ENCODE measurements around the gene RAVER2. TPM values are rescaled to one million over a fixed set of nuclear protein-coding genes. Genes with fewer than 3 reads are reported as not detected.

The RAVER2 gene
- polyA plus RNA-seq, 3 donors, result 0.38 to 1.3 (median 0.69) TPM

DNA sequence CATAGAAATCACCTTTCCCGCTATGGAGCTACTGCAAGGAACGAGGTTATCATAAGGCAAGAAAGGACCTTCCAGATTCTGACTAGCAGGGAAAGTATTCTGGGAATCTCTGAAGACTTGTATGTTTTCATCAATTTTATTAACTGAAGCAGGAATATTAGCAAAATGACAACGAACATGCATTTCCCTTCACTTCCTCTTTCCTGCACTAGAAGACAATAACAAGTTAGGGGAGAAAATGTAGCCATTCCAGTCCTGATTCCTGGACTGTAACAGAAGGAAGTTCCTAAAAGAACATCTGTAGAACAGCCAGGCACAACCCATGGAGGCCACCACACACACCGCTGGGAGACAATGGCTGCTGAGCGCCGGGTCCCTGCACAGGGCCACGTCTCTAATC is 106.8 kb downstream of the RAVER2 start:
- 100% methylated on average over 4 of the region's 7 CpGs for WGBS (ENCODE audit: insufficient coverage)
- no peaks in the 10 kb centered on the region for H3K9me3 ChIP-seq (replicated peaks in 1 of 2; ENCODE audit: control insufficient read depth in 1 of 2, insufficient read depth in 1 of 2, low read length in 2 of 2)

DNA sequence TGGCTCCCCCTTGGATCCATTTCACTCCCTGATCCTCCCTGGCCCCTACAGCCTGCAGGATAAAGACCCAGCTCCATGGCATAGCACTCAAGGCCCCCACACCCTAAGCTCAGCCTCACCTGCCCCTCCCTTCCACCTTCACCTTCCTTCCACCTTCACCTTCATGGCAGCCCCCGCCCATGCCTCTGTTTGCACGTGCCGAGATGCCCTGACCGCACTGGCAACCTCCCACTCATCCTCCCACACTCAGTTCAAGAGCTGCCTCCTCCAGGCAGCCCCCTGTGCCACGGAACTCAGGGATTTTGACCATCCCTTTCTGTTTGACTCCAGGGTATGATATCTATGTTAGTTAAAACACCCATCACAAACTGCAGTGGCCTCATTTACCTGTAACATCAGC is 109.8 kb downstream of the RAVER2 start:
- Mint-ChIP-seq H3K27me3 (ENCODE audit: low read depth in 3 of 3) (peaks cover 0 to 3% (median 0%) of the 10 kb centered on the region in 3 donors), H3K27ac (no peak overlapping the region), H3K4me3 (no peak overlapping the region), H3K4me1 (peaks cover 17% of the 10 kb centered on the region), H3K36me3 (peaks cover 91 to 94% of the 10 kb centered on the region in 2 donors), H3K9me3 (no peaks in the 10 kb centered on the region)
- Histone ChIP-seq H3K4me1 (ENCODE audit: control insufficient read depth in 1 of 2, insufficient read depth in 2 of 2, low read length in 2 of 2) (peaks cover 6 to 7% of the 10 kb centered on the region in 2 donors), H3K27me3 (ENCODE audit: control insufficient read depth in 2 of 2, insufficient read depth in 2 of 2, low read length in 2 of 2) (no peaks in the 10 kb centered on the region), H3K27ac (ENCODE audit: low read depth in 1 of 2, low read length in 2 of 2) (no peak overlapping the region), H4K20me1 (ENCODE audit: insufficient read depth, low read length) (peaks cover 5% of the 10 kb centered on the region), H3K79me2 (ENCODE audit: insufficient read depth, low read length) (no peaks in the 10 kb centered on the region), H2AFZ (ENCODE audit: insufficient read depth, low read depth, low read length, poor library complexity, severe bottlenecking) (no peak overlapping the region), H3K9ac (ENCODE audit: insufficient read depth, low read length, poor library complexity, severe bottlenecking) (no peak overlapping the region), H3K9me3 (replicated peaks in 1 of 2; ENCODE audit: control insufficient read depth in 1 of 2, insufficient read depth in 1 of 2, low read length in 2 of 2) (no peaks in the 10 kb centered on the region), H3K36me3 (replicated peaks in 1 of 2; ENCODE audit: control insufficient read depth in 1 of 2, insufficient read depth in 2 of 2, low read length in 2 of 2) (peaks cover 81 to 96% of the 10 kb centered on the region in 2 donors), H3K4me2 (replicated peaks; ENCODE audit: extremely low read depth, low read length, poor library complexity, severe bottlenecking) (no peak overlapping the region), H3K4me3 (replicated peaks in 1 of 3; ENCODE audit: low read depth in 2 of 3, low read length in 3 of 3) (no peak overlapping the region)
- WGBS (ENCODE audit: insufficient coverage), result 98% methylated on average over 4 of the region's 5 CpGs
- TF ChIP-seq, protein P1, sequence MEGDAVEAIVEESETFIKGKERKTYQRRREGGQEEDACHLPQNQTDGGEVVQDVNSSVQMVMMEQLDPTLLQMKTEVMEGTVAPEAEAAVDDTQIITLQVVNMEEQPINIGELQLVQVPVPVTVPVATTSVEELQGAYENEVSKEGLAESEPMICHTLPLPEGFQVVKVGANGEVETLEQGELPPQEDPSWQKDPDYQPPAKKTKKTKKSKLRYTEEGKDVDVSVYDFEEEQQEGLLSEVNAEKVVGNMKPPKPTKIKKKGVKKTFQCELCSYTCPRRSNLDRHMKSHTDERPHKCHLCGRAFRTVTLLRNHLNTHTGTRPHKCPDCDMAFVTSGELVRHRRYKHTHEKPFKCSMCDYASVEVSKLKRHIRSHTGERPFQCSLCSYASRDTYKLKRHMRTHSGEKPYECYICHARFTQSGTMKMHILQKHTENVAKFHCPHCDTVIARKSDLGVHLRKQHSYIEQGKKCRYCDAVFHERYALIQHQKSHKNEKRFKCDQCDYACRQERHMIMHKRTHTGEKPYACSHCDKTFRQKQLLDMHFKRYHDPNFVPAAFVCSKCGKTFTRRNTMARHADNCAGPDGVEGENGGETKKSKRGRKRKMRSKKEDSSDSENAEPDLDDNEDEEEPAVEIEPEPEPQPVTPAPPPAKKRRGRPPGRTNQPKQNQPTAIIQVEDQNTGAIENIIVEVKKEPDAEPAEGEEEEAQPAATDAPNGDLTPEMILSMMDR (IDR thresholded peaks at IDR 0.05), result no peak
- no peak for DNase-seq
- intact Hi-C loops (cut with micrococcal nuclease), result no loop called here

More for the DNA sequence above, 106.8 kb downstream of the RAVER2 start:
- Histone ChIP-seq H3K27ac (ENCODE audit: low read depth in 1 of 2, low read length in 2 of 2) (peak overlapping the region in 1 of 2 donors; percentile 15), H3K27me3 (ENCODE audit: control insufficient read depth in 2 of 2, insufficient read depth in 2 of 2, low read length in 2 of 2) (no peaks in the 10 kb centered on the region), H3K4me3 (replicated peaks in 1 of 3; ENCODE audit: low read depth in 2 of 3, low read length in 3 of 3) (no peak overlapping the region), H2AFZ (ENCODE audit: insufficient read depth, low read depth, low read length, poor library complexity, severe bottlenecking) (no peak overlapping the region), H3K9ac (ENCODE audit: insufficient read depth, low read length, poor library complexity, severe bottlenecking) (no peak overlapping the region), H3K4me2 (replicated peaks; ENCODE audit: extremely low read depth, low read length, poor library complexity, severe bottlenecking) (no peak overlapping the region), H3K36me3 (replicated peaks in 1 of 2; ENCODE audit: control insufficient read depth in 1 of 2, insufficient read depth in 2 of 2, low read length in 2 of 2) (peaks cover 75 to 96% of the 10 kb centered on the region in 2 donors), H4K20me1 (ENCODE audit: insufficient read depth, low read length) (no peaks in the 10 kb centered on the region), H3K79me2 (ENCODE audit: insufficient read depth, low read length) (no peaks in the 10 kb centered on the region), H3K4me1 (ENCODE audit: control insufficient read depth in 1 of 2, insufficient read depth in 2 of 2, low read length in 2 of 2) (peaks cover 2 to 4% of the 10 kb centered on the region in 2 donors)
- TF ChIP-seq, protein P1 (IDR thresholded peaks at IDR 0.05), result no peak
- Mint-ChIP-seq H3K4me1 (peaks cover 11% of the 10 kb centered on the region), H3K4me3 (no peak overlapping the region), H3K27me3 (ENCODE audit: low read depth in 3 of 3) (peaks cover 0 to 3% (median 0%) of the 10 kb centered on the region in 3 donors), H3K27ac (no peak overlapping the region), H3K36me3 (peaks cover 93% of the 10 kb centered on the region in 2 donors), H3K9me3 (no peaks in the 10 kb centered on the region)
- intact Hi-C loops (cut with micrococcal nuclease), result no loop called here
- DNase-seq, result peak in 1 of 3 donors; percentile 9

Measured in CD14-positive monocyte (primary cell).